ENCODE data around the gene POU3F3. TPM values are rescaled to one million over a fixed set of nuclear protein-coding genes. Genes with fewer than 3 reads are reported as not detected.

The POU3F3 gene
- polyA plus RNA-seq, 1 donor (not counting 4 experiments of a cell fraction or from before 2014, with no cell fraction given) = not detected

DNA sequence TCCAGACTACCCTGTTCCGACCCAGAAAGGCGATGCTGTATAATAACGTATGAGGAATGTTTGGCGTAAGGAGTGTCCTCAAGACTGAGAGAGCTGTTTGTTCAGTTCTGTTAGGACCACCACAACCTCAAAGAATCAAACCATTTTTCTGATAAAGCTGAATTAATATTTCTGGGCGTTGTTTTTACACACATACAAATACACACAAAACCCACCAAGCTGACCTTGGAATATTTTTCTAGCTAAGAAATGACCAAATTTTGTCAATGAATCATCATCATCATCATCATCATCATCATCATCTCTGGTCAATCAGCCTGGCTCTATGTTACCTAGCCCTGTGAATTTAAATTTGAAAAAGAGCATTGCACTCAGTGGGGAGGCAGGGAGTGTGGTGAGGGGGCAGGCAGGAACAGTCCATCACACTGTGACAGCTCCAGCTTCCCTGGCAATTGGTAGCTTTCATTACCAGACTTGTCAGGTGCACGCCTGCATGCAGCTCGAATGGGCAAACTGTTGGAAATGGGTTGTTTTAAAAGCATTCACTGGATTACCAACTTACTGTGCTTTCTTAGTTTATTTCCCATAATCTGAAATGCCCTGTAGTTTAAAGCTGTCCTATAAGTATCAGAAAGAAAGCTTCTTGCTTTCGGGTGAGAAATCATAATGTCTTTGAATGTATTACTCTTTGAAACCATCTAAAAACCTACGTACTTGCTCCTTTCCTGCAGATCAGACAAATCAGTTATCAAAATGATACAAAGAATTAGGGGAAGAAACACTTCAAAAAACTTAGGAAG, 6.9 kb upstream of the POU3F3 start:
- no peaks in the 10 kb centered on the region for H3K9me1 ChIP-seq (ENCODE audit: control insufficient read depth, extremely low read depth, insufficient read depth, low read length)
- H4K20me1 ChIP-seq (ENCODE audit: control insufficient read depth, extremely low read depth, insufficient read depth, low read length) = no peaks in the 10 kb centered on the region
- no peak overlapping the region for H3K27ac ChIP-seq (ENCODE audit: control insufficient read depth, insufficient read depth, low read length)
- no peak overlapping the region for H3K9ac ChIP-seq (ENCODE audit: control insufficient read depth, extremely low read depth, insufficient read depth, low read length)
- no peaks in the 10 kb centered on the region for H3K36me3 ChIP-seq (ENCODE audit: control insufficient read depth in 2 of 2, extremely low read depth in 1 of 2, insufficient read depth in 2 of 2, low read length in 2 of 2)
- no peak overlapping the region for H2AFZ ChIP-seq (ENCODE audit: control insufficient read depth, low read length)
- no peak overlapping the region for H3K4me3 ChIP-seq (ENCODE audit: control insufficient read depth in 2 of 3, extremely low read depth in 1 of 3, insufficient read depth in 2 of 3, low read depth in 1 of 3, low read length in 3 of 3)
- TF ChIP-seq CTCF (optimal IDR thresholded peaks at IDR 0.05 in 1 of 3, IDR thresholded peaks at IDR 0.05 in 1 of 3, conservative IDR thresholded peaks at IDR 0.05 in 1 of 3; ENCODE audit: extremely low read depth in 1 of 3, insufficient read depth in 2 of 3, low read length in 3 of 3) (no peak), EZH2 (IDR thresholded peaks at IDR 0.05; ENCODE audit: low read length) (no peak)
- FAIRE-seq = no peak
- H3K9me3 ChIP-seq (ENCODE audit: control insufficient read depth, low read depth, low read length) = no peaks in the 10 kb centered on the region
- H3K4me2 ChIP-seq (ENCODE audit: control insufficient read depth, extremely low read depth, insufficient read depth, low read depth, low read length) = no peak overlapping the region
- dilution Hi-C loops (cut with MboI; ENCODE audit: extremely low pct_ligation_motif_present, low sequenced_read_pairs) = no loop called here
- no peaks in the 10 kb centered on the region for H3K4me1 ChIP-seq (ENCODE audit: control insufficient read depth, extremely low read depth, insufficient read depth, low read length)
- no peaks in the 10 kb centered on the region for H3K79me2 ChIP-seq (ENCODE audit: control insufficient read depth, insufficient read depth, low read length)
- H3K27me3 ChIP-seq (ENCODE audit: control insufficient read depth, extremely low read depth, insufficient read depth, low read length) = peaks cover 85% of the 10 kb centered on the region
- no peak for DNase-seq (ENCODE audit: low read depth, low spot score)

GRCh38 chr2:104847586-104848160, 6.2 kb upstream of the POU3F3 start:
- H3K36me3 ChIP-seq (ENCODE audit: control insufficient read depth in 2 of 2, extremely low read depth in 1 of 2, insufficient read depth in 2 of 2, low read length in 2 of 2) = no peaks in the 10 kb centered on the region
- peaks cover 84% of the 10 kb centered on the region for H3K27me3 ChIP-seq (ENCODE audit: control insufficient read depth, extremely low read depth, insufficient read depth, low read length)
- no peak for TF ChIP-seq EZH2 (IDR thresholded peaks at IDR 0.05; ENCODE audit: low read length)
- no peak for TF ChIP-seq CTCF (optimal IDR thresholded peaks at IDR 0.05 in 1 of 3, IDR thresholded peaks at IDR 0.05 in 1 of 3, conservative IDR thresholded peaks at IDR 0.05 in 1 of 3; ENCODE audit: extremely low read depth in 1 of 3, insufficient read depth in 2 of 3, low read length in 3 of 3)
- no peak overlapping the region for H3K4me3 ChIP-seq (ENCODE audit: control insufficient read depth in 2 of 3, extremely low read depth in 1 of 3, insufficient read depth in 2 of 3, low read depth in 1 of 3, low read length in 3 of 3)
- no peak overlapping the region for H2AFZ ChIP-seq (ENCODE audit: control insufficient read depth, low read length)
- H3K4me1 ChIP-seq (ENCODE audit: control insufficient read depth, extremely low read depth, insufficient read depth, low read length) = no peaks in the 10 kb centered on the region
- DNase-seq (ENCODE audit: low read depth, low spot score) = no peak
- no peaks in the 10 kb centered on the region for H4K20me1 ChIP-seq (ENCODE audit: control insufficient read depth, extremely low read depth, insufficient read depth, low read length)
- no peak for FAIRE-seq
- no peak overlapping the region for H3K4me2 ChIP-seq (ENCODE audit: control insufficient read depth, extremely low read depth, insufficient read depth, low read depth, low read length)
- no peak overlapping the region for H3K27ac ChIP-seq (ENCODE audit: control insufficient read depth, insufficient read depth, low read length)
- dilution Hi-C loops (cut with MboI; ENCODE audit: extremely low pct_ligation_motif_present, low sequenced_read_pairs) = no loop called here
- H3K9me3 ChIP-seq (ENCODE audit: control insufficient read depth, low read depth, low read length) = no peaks in the 10 kb centered on the region
- H3K9ac ChIP-seq (ENCODE audit: control insufficient read depth, extremely low read depth, insufficient read depth, low read length) = no peak overlapping the region
- H3K9me1 ChIP-seq (ENCODE audit: control insufficient read depth, extremely low read depth, insufficient read depth, low read length) = no peaks in the 10 kb centered on the region
- no peaks in the 10 kb centered on the region for H3K79me2 ChIP-seq (ENCODE audit: control insufficient read depth, insufficient read depth, low read length)

All from keratinocyte (primary cell).